HEK293T (cell line): ENCODE data around the gene ANKRD52.
A peak's percentile ranks its signal among the peaks of the same experiment; 100 is the strongest.

ENCODE experiments used
- CTCF ChIA-PET: fragments of 350-600 bp; formaldehyde crosslinking; extraction: SDS; loops from one replicate; lab custom pipeline; 2021; ENCODE audit warnings: antibody characterized with exemption, inconsistent platforms; lab: Yijun Ruan, JAX
- POLR2A ChIA-PET: fragments of 350-600 bp; formaldehyde crosslinking; extraction: SDS; loops from one replicate; lab custom pipeline; 2020; ENCODE audit warnings: antibody characterized with exemption, inconsistent platforms; lab: Yijun Ruan, JAX
- DNase-seq: peaks from one replicate; pipeline ENCODE4 v3.0.0; 2012; ENCODE audit warnings: mixed read lengths; ENCODE audit errors: extremely low spot score
- ARNT ChIP-seq: fragments of 450-650 bp; IDR thresholded peaks from 2 replicates; pipeline ENCODE4 v1.6.1; 2017; ENCODE audit warnings: mild to moderate bottlenecking
- BHLHE40 ChIP-seq: fragments of 450-650 bp; IDR thresholded peaks from 2 replicates; pipeline ENCODE4 v1.6.1; 2016; ENCODE audit warnings: mild to moderate bottlenecking, moderate library complexity, borderline replicate concordance
- CTBP1 ChIP-seq: fragments of 450-650 bp; IDR thresholded peaks from 2 replicates; pipeline ENCODE4 v1.6.1; 2016; ENCODE audit warnings: borderline replicate concordance
- ELF4 ChIP-seq: fragments of 450-650 bp; IDR thresholded peaks from 2 replicates; pipeline ENCODE4 v1.6.1; 2017; ENCODE audit warnings: antibody characterized with exemption
- FOXA1 ChIP-seq: fragments of 450-650 bp; IDR thresholded peaks from 2 replicates; pipeline ENCODE4 v1.6.1; 2016; ENCODE audit warnings: mild to moderate bottlenecking
- FOXK2 ChIP-seq: fragments of 450-650 bp; IDR thresholded peaks from 2 replicates; pipeline ENCODE4 v1.6.1; 2016; ENCODE audit warnings: mild to moderate bottlenecking
- FOXM1 ChIP-seq: fragments of 450-650 bp; IDR thresholded peaks from 2 replicates; pipeline ENCODE4 v1.6.1; 2017; ENCODE audit warnings: mild to moderate bottlenecking, borderline replicate concordance
- HDGF ChIP-seq: fragments of 450-650 bp; IDR thresholded peaks from 2 replicates; pipeline ENCODE4 v1.6.1; 2017; ENCODE audit warnings: antibody characterized with exemption, borderline replicate concordance
- L3MBTL2 ChIP-seq: fragments of 450-650 bp; conservative IDR thresholded peaks from 2 replicates; pipeline ENCODE4 v1.6.1; 2016; ENCODE audit warnings: mild to moderate bottlenecking
- LEF1 ChIP-seq: fragments of 450-650 bp; IDR thresholded peaks from 2 replicates; pipeline ENCODE4 v1.6.1; 2017; ENCODE audit warnings: mild to moderate bottlenecking, borderline replicate concordance
- NFRKB ChIP-seq: fragments of 450-650 bp; IDR thresholded peaks from 2 replicates; pipeline ENCODE4 v1.6.1; 2016; ENCODE audit warnings: mild to moderate bottlenecking, moderate library complexity
- PKNOX1 ChIP-seq: fragments of 450-650 bp; IDR thresholded peaks from 2 replicates; pipeline ENCODE4 v1.6.1; 2016
- SP1 ChIP-seq: fragments of 450-650 bp; IDR thresholded peaks from 2 replicates; pipeline ENCODE4 v1.6.1; 2017
- SUZ12 ChIP-seq: fragments of 450-650 bp; IDR thresholded peaks from 2 replicates; pipeline ENCODE4 v1.6.1; 2016; ENCODE audit warnings: mild to moderate bottlenecking
- TARDBP ChIP-seq: fragments of 450-650 bp; IDR thresholded peaks from 2 replicates; pipeline ENCODE4 v1.6.1; 2016
- ZNF384 ChIP-seq: fragments of 450-650 bp; IDR thresholded peaks from 2 replicates; pipeline ENCODE4 v1.6.1; 2016

Gene ANKRD52

DNA sequence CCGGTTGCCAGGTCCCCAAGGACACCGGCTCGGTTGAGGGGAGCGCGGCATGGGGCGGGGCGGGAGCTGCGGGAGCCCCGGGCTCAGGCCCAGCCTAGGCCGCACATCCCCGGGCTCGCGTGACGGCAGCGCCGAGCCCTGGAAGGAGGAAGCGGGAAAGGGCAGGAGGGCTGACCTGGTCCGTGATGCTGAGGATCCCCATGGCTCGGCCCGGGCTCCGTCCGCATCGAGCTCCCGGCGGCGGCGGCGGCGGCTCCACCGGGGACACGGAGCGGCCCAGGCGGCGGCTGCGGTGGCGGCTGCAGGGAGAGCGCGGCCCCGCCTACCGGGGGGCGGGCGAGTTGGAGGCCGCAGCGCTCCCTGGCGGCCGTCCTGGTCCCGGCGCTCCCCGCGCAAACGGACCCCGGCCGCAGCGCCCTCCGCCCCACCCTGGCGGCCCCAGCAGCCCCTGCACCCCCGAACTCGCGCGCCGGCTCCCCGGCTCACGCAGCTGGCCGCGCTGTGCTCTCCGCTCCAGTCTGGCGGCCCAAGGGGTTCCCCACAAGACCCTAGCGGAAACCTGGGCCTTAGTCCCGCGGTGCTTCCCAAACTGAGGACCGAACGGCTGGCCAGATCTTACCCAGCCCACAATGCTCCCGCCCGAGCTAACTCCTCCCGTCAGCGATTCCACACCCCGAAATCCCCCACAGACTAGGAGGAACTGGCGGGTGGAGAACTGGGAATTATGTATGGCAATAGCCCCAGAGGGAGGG is at the start of gene ANKRD52:
Gene ANKRD52, minus strand, starts transcription at position 317 of the 752 bp plus-strand sequence. Its CDS starts 115 bp downstream, at position 202.
- TF ChIP-seq L3MBTL2 (no peak), SUZ12 (no peak), FOXK2 (no peak), BHLHE40 (no peak), FOXM1 (no peak), TARDBP (no peak), ARNT (no peak)
- ChIA-PET CTCF (interaction anchor here (0.7 to 2.0 kb wide), 11 partner anchors 9 to 69 kb away, joined by 3 to 8 read pairs (median 4); partner anchors contain the start of genes COQ10A, RNF41 and SMARCC2), POLR2A (interaction anchor here (0.8 to 3.3 kb wide), 12 partner anchors 8 to 140 kb away, joined by 3 to 21 read pairs (median 4); partner anchors contain the start of genes COQ10A, ESYT1, RNF41 and SMARCC2)
- peak; percentile 91 for DNase-seq

DNA sequence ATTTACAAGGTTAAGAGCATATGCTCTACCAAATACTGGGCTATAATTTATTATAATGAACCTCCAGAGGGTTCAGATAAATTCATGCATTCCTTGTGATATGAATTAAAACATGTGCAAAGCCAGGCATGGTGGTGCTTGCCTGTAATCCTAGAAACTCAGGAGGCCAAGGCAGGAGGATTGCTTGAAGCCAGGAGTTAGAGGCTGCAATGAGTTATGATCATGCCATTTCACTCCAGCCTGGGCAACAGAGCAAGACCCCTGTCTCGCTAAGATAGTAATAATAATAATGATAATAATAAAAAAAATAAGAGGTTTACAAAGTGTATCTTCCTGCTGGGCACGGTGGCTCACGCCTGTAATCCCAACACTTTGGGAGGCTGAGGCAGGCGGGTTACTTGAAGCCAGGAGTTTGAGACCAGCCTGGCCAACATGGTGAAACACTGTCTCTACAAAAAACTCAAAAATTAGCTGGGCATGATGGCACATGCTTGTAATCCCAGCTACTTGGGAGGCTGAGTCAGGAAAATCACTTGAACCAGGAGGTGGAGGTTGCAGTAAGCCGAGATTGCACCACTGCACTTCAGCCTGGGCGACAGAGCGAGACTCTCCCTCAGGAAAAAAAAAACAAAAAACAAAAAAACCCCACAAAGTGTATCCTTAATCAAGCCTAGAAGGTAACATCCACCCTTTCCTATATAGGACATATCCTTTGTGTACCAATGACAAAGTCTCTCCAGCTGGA is 49.2 kb upstream of the ANKRD52 start:
- ChIA-PET POLR2A (interaction anchor here (1.2 to 1.4 kb wide), 2 partner anchors 26 to 142 kb away, joined by 3 to 4 read pairs; partner anchors contain the start of gene TIMELESS), CTCF (no interaction called here)
- TF ChIP-seq PKNOX1 (no peak), NFRKB (no peak), LEF1 (no peak), FOXA1 (no peak), CTBP1 (no peak), TARDBP (no peak), FOXM1 (no peak), L3MBTL2 (no peak)
- no peak for DNase-seq

DNA sequence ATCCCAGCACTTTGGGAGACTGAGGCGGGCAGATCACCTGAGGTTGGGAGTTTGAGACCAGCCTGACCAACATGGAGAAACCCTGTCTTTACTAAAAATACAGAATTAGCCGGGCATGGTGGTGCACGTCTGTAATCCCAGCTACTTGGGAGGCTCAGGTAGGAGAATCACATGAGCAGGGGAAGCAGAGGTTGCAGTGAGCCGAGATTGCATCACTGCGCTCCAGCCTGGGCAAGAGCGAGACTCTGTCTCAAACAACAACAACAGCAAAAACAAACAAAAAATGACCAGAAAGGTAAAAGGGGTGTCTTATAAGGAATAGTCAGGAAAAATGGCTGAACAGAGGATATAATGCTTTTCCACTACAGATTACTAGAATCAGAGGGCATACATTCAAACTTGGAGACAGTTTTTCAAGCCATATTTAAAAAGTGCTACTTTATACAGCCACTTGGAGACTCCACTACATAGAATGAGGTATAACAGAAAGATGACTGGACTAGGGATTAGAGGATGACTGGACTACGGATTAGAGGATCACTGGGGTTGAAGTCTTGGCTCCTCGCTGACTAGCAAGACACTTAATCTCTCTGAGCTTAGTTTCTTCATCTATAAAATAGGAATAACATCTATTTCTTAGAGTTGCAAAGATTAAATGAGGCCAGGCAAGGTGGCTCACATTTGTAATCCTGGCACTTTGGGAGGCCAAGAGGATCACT is 46.8 kb upstream of the ANKRD52 start:
- no peak for TF ChIP-seq ARNT
- TF ChIP-seq BHLHE40: no peak
- TF ChIP-seq PKNOX1: no peak
- no peak for TF ChIP-seq ELF4
- no peak for TF ChIP-seq SUZ12
- TF ChIP-seq ZNF384: no peak
- no peak for TF ChIP-seq HDGF
- no peak for TF ChIP-seq FOXK2
- no peak for TF ChIP-seq NFRKB
- TF ChIP-seq CTBP1: no peak
- TF ChIP-seq SP1: no peak
- no peak for TF ChIP-seq L3MBTL2
- TF ChIP-seq LEF1: no peak
- no peak for TF ChIP-seq TARDBP
- no peak for TF ChIP-seq FOXM1
- TF ChIP-seq FOXA1: no peak
- DNase-seq: no peak
- CTCF ChIA-PET: interaction anchor here (1.0 to 1.3 kb wide), 2 partner anchors 9 to 12 kb away, joined by 3 read pairs; no protein-coding TSS in a partner anchor
- POLR2A ChIA-PET: interaction anchor here (1.4 to 2.2 kb wide), 2 partner anchors 11 to 28 kb away, joined by 4 to 7 read pairs; partner anchors contain the start of genes CNPY2 and PAN2

- ChIA-PET CTCF (interaction anchor here (1.0 kb wide), 1 partner anchor 10 kb away, joined by 3 read pairs; no protein-coding TSS in a partner anchor), POLR2A (interaction anchor here (1.4 to 2.2 kb wide), 2 partner anchors 12 to 29 kb away, joined by 4 to 7 read pairs; partner anchors contain the start of genes CNPY2 and PAN2)
- no peak for TF ChIP-seq BHLHE40
- TF ChIP-seq FOXM1: no peak
- TF ChIP-seq SUZ12: no peak
- TF ChIP-seq HDGF: no peak
- TF ChIP-seq PKNOX1: no peak
- no peak for TF ChIP-seq ARNT
- no peak for TF ChIP-seq LEF1
- TF ChIP-seq ZNF384: no peak
- no peak for TF ChIP-seq NFRKB
- no peak for TF ChIP-seq TARDBP
- DNase-seq: no peak
Measured at GRCh38 chr12:56304276-56304675, 46.1 kb upstream of the ANKRD52 start.

GRCh38 chr12:56300644-56301464 is 42.7 kb upstream of the ANKRD52 start:
- POLR2A ChIA-PET: interaction anchor here (0.8 to 0.9 kb wide), 2 partner anchors 79 to 336 kb away, joined by 3 read pairs; partner anchors contain the start of gene RNF41
- no peak for DNase-seq
- CTCF ChIA-PET: no interaction called here
- TF ChIP-seq FOXK2: no peak
- no peak for TF ChIP-seq NFRKB
